ENCODE data around the gene SNX3.

Gene SNX3

GRCh38 chr6:108170332-108171290, 90.2 kb downstream of the SNX3 start:
- DNase-seq (ENCODE audit: low read depth) = no peak

- no peak for DNase-seq (ENCODE audit: low read depth)
Measured at GRCh38 chr6:108169464-108170331, 91.1 kb downstream of the SNX3 start.

GRCh38 chr6:108168501-108169463, 92.1 kb downstream of the SNX3 start:
- DNase-seq (ENCODE audit: low read depth) = no peak

- no peak for DNase-seq (ENCODE audit: low read depth)
Measured at GRCh38 chr6:108168090-108168463, 92.8 kb downstream of the SNX3 start.

GRCh38 chr6:108167449-108168089, 93.3 kb downstream of the SNX3 start:
- no peak for DNase-seq (ENCODE audit: low read depth)

- no peak for DNase-seq (ENCODE audit: low read depth)
Measured at GRCh38 chr6:108166664-108167448, 94.0 kb downstream of the SNX3 start.

- DNase-seq (ENCODE audit: low read depth) = no peak
Measured at GRCh38 chr6:108165714-108166663, 94.9 kb downstream of the SNX3 start, which contains the start of gene NR2E1. NR2E1 (plus strand) TSS chr6:108166022; CDS start chr6:108166766, 744 bp downstream.

GRCh38 chr6:108164815-108165706, 95.8 kb downstream of the SNX3 start:
- no peak for DNase-seq (ENCODE audit: low read depth)

- DNase-seq (ENCODE audit: low read depth) = no peak
Measured at GRCh38 chr6:108164543-108164814, 96.4 kb downstream of the SNX3 start.

GRCh38 chr6:108163644-108164542, 96.9 kb downstream of the SNX3 start:
- DNase-seq (ENCODE audit: low read depth) = no peak

- no peak for DNase-seq (ENCODE audit: low read depth)
Measured at GRCh38 chr6:108163267-108163643, 97.6 kb downstream of the SNX3 start.

- DNase-seq (ENCODE audit: low read depth) = no peak
Measured at GRCh38 chr6:108161724-108162282, 99.0 kb downstream of the SNX3 start.

Measured in GM04504 (cell line).